GM10248 (cell line): ENCODE data around the gene TMEM108.

Experiments
- CTCF ChIA-PET: fragments of 300-600 bp; sonication (Branson Sonifier 250); formaldehyde crosslinking; extraction: SDS; loops from one replicate; lab custom pipeline; 2021; ENCODE audit warnings: antibody characterized with exemption; lab: Yijun Ruan, JAX
- POLR2A ChIA-PET: fragments of 350-650 bp; sonication (Branson Sonifier 250); formaldehyde crosslinking; extraction: SDS; loops from one replicate; lab custom pipeline; 2020; ENCODE audit warnings: antibody characterized with exemption; lab: Yijun Ruan, JAX
- DNase-seq: peaks from one replicate; pipeline ENCODE4 v3.0.0; 2012; ENCODE audit errors: extremely low spot score
- TF ChIP-seq, protein P1 (sequence below): IDR thresholded peaks from 2 replicates; pipeline ENCODE4 v1.5.1; 2012; ENCODE audit warnings: mild to moderate bottlenecking, low read depth; ENCODE audit errors: extremely low read depth, missing control alignments, control extremely low read depth

Gene TMEM108

DNA sequence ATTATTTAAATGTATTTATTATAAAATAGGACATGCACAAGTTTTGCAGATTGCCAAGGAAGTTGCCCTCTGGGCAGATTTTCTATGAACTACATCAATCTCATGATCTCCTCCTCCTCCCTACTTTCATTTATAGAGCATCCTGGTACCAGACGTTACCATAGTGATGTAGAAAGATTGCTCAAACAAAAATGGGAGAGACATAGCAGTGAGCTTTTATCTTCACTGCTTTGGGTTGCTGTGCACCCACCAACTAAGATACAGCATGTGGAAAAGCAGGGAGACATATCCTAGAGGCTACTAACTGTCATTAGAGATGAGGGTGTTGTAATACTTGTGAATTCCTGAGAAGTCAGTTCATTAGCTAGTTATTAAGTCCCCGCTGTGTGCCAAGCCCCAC, 224.1 kb downstream of the TMEM108 start:
- TF ChIP-seq, protein P1, sequence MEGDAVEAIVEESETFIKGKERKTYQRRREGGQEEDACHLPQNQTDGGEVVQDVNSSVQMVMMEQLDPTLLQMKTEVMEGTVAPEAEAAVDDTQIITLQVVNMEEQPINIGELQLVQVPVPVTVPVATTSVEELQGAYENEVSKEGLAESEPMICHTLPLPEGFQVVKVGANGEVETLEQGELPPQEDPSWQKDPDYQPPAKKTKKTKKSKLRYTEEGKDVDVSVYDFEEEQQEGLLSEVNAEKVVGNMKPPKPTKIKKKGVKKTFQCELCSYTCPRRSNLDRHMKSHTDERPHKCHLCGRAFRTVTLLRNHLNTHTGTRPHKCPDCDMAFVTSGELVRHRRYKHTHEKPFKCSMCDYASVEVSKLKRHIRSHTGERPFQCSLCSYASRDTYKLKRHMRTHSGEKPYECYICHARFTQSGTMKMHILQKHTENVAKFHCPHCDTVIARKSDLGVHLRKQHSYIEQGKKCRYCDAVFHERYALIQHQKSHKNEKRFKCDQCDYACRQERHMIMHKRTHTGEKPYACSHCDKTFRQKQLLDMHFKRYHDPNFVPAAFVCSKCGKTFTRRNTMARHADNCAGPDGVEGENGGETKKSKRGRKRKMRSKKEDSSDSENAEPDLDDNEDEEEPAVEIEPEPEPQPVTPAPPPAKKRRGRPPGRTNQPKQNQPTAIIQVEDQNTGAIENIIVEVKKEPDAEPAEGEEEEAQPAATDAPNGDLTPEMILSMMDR, result no peak
- ChIA-PET POLR2A (no interaction called here), CTCF (interaction anchor here (1.1 to 1.7 kb wide), 2 partner anchors 13 to 20 kb away, joined by 4 to 6 read pairs; no protein-coding TSS in a partner anchor)
- DNase-seq, result no peak

- POLR2A ChIA-PET, result no interaction called here
- TF ChIP-seq, protein P1, result no peak
- CTCF ChIA-PET, result no interaction called here
- DNase-seq, result no peak
These were observed 226.7 kb downstream of the TMEM108 start for GRCh38 chr3:133264920-133265319.

DNA sequence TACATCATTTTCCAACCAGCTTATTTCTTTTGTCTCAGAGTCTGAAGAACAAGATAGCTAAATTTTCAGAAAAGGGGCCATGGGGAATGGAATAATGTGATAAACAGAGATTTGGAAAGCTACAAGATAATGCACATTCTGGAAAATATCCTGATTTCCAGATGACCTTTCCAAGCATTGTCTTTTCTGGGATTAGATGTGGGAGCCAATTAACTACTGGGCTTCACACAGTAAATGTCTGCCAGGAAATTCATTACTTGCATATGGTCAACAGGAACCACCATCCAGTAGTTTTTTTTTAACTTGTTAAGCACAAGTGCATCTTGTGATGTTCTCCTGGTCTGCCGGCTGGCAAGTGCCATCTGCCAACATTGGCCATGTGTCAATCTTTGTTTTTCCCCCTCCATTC, 230.5 kb downstream of the TMEM108 start:
- TF ChIP-seq, protein P1, result no peak
- POLR2A ChIA-PET, result no interaction called here
- DNase-seq, result no peak
- CTCF ChIA-PET, result no interaction called here

GRCh38 chr3:133269393-133269792, 231.2 kb downstream of the TMEM108 start:
- TF ChIP-seq, protein P1, result no peak
- ChIA-PET POLR2A (no interaction called here), CTCF (no interaction called here)
- DNase-seq, result no peak

DNA sequence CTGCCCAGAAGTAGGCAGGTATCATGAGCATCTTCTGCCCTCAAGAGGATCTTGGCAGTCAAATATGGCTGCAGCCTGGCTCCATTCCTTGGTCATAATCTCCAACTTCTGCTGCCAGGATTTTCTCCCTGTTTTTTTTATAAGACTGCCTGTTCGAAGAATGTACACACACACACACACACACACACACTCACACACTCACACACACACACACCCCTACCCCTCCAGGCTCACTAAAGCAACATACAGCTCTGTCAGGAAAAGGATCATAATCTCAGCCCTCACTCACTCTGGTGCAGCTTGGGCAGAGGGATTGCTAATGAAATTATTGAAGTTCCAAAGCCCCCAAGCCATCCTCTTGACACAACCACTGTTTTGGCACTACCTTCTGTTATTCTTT, 232.4 kb downstream of the TMEM108 start:
- TF ChIP-seq, protein P1, result no peak
- ChIA-PET POLR2A (no interaction called here), CTCF (no interaction called here)
- no peak for DNase-seq

- CTCF ChIA-PET, result no interaction called here
- no peak for DNase-seq
- POLR2A ChIA-PET, result no interaction called here
- TF ChIP-seq, protein P1, result no peak
These were observed 232.9 kb downstream of the TMEM108 start for GRCh38 chr3:133271042-133271441.

GRCh38 chr3:133271539-133271938, 233.3 kb downstream of the TMEM108 start:
- no peak for DNase-seq
- ChIA-PET CTCF (no interaction called here), POLR2A (no interaction called here)
- TF ChIP-seq, protein P1, result no peak
